HEK293 (cell line): Measurements from ENCODE around the gene PCDH9.

ENCODE experiments used
- CTCF ChIP-seq: fragments of 450-650 bp; formaldehyde crosslinking; IDR thresholded peaks from 2 replicates; pipeline ENCODE4 v1.5.1; 2016; ENCODE audit warnings: missing biosample characterization, missing genetic modification characterization
- ZIC2 ChIP-seq: fragments of 450-650 bp; formaldehyde crosslinking; IDR thresholded peaks from 2 replicates; pipeline ENCODE4 v1.5.1; 2016; ENCODE audit warnings: missing biosample characterization, missing genetic modification characterization

GRCh38 chr13:66922444-66922843 is 307.7 kb downstream of the PCDH9 start:
- TF ChIP-seq CTCF, result no peak
- TF ChIP-seq ZIC2 (tag by site-specific recombination), result no peak
